Measurements from ENCODE around the gene GRM5.

Gene GRM5

DNA sequence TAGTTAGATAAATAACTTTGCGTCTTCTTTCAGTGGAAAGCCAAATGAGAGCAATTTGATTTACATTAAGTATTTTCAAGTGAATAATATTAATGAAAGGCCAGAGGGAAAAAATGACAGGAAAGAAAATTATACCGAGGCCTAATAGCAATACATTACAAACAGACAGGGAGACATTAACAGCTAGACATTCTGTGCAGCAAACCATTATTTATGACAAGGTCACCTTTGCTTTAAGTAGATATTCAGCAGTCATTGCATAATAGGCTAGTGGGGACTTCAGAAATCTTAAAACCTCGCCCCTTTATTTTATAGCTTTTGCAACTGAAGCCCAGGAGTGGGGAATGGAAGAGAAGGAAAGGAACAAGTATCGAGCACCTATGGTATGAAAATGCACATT lies 321.6 kb downstream of the GRM5 start:
- Mint-ChIP-seq H3K36me3 (no peaks in the 10 kb centered on the region), H3K9me3 (peaks cover 1% of the 10 kb centered on the region), H3K4me3 (no peak overlapping the region), H3K4me1 (no peaks in the 10 kb centered on the region), H3K27ac (no peak overlapping the region)
- ATAC-seq (no peak), DNase-seq (ENCODE audit: low spot score in 2 of 2) (no peak)

GRCh38 chr11:88739524-88739923 lies 326.3 kb downstream of the GRM5 start:
- Mint-ChIP-seq H3K36me3 (no peaks in the 10 kb centered on the region), H3K27ac (no peak overlapping the region), H3K4me1 (no peaks in the 10 kb centered on the region), H3K9me3 (no peaks in the 10 kb centered on the region), H3K4me3 (no peak overlapping the region)
- DNase-seq (ENCODE audit: low spot score in 2 of 2) (no peak), ATAC-seq (no peak)

DNA sequence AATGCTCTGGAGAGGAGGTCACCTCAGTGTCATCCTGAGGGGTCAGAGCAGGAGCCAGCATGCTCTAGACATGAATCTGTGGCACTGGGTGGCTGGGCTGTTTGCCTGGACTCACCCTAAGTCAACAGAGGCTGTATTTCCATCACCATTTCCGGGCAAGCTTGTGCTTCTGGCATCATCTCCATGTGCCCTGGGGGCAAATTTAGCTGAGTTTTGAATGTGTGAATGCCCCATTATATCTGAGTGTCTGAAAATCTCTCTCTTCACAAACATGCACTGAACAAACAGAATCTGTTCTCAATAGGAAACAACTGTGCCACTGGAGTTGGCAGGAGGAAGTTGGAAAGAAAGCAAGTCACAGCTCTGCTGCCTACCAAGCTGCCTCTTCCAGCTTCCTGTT lies 356.2 kb downstream of the GRM5 start:
- ATAC-seq, result no peak
- DNase-seq (ENCODE audit: low spot score in 2 of 2), result no peak
- Mint-ChIP-seq H3K36me3 (no peaks in the 10 kb centered on the region), H3K27ac (no peak overlapping the region), H3K4me3 (no peak overlapping the region), H3K9me3 (peaks cover 6% of the 10 kb centered on the region), H3K4me1 (no peaks in the 10 kb centered on the region)

GRCh38 chr11:88704485-88704884 lies 361.3 kb downstream of the GRM5 start:
- no peaks in the 10 kb centered on the region for H3K36me3 Mint-ChIP-seq
- H3K4me1 Mint-ChIP-seq, result no peaks in the 10 kb centered on the region
- ATAC-seq (no peak), DNase-seq (ENCODE audit: low spot score in 2 of 2) (no peak)
- H3K4me3 Mint-ChIP-seq, result no peak overlapping the region
- H3K27ac Mint-ChIP-seq, result no peak overlapping the region
- peaks cover 6% of the 10 kb centered on the region for H3K9me3 Mint-ChIP-seq

GRCh38 chr11:88701816-88702215 lies 364.0 kb downstream of the GRM5 start:
- no peak for DNase-seq (ENCODE audit: low spot score in 2 of 2)
- ATAC-seq, result no peak
- Mint-ChIP-seq H3K4me3 (no peak overlapping the region), H3K36me3 (no peaks in the 10 kb centered on the region), H3K27ac (no peak overlapping the region), H3K4me1 (no peaks in the 10 kb centered on the region), H3K9me3 (peaks cover 6% of the 10 kb centered on the region)

DNA sequence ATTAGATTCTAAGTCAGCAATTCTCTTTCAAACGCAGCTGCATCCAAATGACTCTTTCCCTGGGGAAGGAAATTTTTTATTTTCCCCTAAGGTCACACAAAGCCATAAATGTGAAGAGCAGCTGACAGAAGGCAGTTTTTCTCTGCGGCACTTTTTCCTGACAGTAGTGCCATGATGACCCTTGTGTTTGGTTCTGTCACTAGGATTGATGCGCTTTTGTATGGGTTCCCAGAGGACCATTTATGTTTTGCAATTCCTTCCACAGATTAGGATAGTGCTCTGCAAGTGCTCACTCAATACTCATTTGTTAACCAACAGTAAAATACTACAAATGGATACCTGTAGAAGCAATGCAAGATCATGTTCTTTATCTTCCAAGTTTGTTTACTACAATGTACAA lies 368.6 kb downstream of the GRM5 start:
- no peaks in the 10 kb centered on the region for H3K36me3 Mint-ChIP-seq
- no peak overlapping the region for H3K27ac Mint-ChIP-seq
- ATAC-seq (no peak), DNase-seq (ENCODE audit: low spot score in 2 of 2) (no peak)
- H3K4me3 Mint-ChIP-seq, result no peak overlapping the region
- H3K4me1 Mint-ChIP-seq, result no peaks in the 10 kb centered on the region
- H3K9me3 Mint-ChIP-seq, result no peaks in the 10 kb centered on the region

DNA sequence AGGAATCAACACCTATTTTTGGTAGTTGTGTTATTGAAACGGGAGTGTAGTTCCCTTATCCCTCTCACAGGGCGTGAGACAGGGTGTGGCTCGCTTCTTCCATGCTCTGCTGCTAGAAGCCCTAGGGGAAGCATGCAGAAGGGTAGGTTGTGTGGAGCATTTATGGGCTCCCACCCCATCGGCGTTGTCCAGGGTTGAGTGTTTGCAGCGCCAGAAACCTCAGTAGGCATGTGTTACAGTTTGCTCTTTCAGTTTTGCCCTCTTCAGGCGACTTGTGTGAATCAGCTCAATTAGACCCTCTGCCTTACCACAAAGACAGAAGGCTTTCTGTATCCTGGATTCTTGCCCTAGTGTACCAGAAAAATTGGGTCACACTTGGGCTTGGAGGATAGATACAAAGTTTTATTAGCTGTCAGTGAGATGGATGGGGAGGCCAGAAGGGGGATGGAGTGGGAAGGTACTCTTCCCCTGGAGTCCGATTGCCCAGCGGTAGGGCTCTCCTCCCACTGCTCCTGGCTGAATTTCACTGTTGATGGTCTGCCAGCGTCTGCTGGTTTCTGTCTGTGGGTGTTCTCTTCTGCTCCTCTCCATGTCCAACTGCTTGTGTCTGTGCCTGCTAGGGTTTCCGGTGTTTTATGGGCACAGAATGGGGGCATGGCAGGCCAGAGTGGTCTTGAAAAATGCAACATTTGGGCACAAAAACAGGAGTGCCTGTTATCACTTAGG lies 369.9 kb downstream of the GRM5 start:
- Mint-ChIP-seq H3K9me3 (no peaks in the 10 kb centered on the region), H3K27ac (no peak overlapping the region), H3K4me1 (no peaks in the 10 kb centered on the region), H3K36me3 (no peaks in the 10 kb centered on the region), H3K4me3 (no peak overlapping the region)
- DNase-seq (ENCODE audit: low spot score in 2 of 2) (no peak), ATAC-seq (no peak)

DNA sequence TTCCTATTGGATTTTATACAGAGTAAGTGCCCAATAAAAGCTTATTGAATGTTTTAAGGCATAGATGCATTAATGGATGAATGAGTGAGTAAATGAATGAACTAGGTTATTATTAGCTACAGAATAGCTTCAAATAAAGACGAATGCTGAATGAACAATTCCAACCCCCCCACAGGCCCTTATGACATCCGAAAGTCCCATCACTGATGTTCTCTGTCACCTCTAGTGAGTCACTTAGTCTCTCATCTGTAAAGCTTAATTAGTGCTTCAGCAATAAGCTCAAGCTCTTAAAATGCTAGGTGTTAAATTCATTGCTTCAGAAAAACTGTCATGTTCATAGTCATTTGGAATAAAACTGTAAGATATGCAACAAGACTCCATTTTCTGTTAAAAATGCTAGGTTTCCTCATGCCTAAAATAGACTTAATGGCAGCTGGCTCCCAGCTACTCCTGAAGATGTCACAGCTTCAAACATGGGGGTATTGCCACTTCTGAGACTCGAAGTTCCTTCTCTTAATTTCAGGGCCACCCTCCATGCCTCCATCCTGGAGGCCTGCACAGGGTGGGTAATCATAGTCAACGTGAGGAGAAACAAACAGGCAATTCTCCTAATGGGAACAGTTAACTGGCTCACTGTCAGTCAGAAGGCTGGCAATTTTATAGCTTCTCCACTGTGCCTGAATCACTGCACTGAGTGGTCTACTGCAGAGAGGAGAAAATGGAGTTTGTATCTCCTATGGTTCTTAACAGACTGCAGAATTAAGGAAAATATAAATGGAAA lies 373.3 kb downstream of the GRM5 start:
- H3K27ac Mint-ChIP-seq, result no peak overlapping the region
- no peaks in the 10 kb centered on the region for H3K36me3 Mint-ChIP-seq
- no peak overlapping the region for H3K4me3 Mint-ChIP-seq
- no peak for ATAC-seq
- DNase-seq (ENCODE audit: low spot score in 2 of 2), result no peak
- no peaks in the 10 kb centered on the region for H3K4me1 Mint-ChIP-seq
- H3K9me3 Mint-ChIP-seq, result no peaks in the 10 kb centered on the region

DNA sequence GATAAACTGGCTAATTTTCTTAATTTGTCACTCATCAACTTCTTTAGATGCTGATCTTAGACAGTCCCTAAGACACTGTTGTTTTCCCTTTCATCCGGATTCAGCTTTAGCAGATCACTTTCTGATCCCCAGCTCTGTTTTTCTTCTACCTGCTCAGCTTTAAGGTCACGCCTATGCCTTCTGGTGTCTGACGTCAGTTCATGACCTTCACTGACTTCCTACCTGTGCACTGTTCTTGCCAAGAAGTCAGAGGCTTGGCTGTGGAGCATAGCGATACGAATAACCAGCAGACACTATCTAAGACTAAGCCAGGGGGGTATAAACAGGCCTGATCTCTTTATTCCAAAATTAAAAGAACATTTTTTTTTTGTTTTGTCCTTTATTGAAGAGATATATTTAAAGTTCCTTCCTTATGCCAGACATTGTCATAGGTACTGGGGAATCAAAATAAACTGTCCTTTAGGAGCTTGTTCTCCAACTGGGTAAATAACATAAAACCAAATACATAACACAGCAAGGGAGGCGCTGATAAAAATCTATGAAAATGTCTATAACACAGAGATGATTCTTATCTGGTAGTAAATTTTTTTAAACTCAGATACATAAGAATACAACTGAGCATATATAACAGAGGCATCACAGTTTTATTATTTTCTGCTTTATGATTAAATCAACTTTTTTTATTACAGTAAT lies 376.1 kb downstream of the GRM5 start:
- no peak overlapping the region for H3K27ac Mint-ChIP-seq
- DNase-seq (ENCODE audit: low spot score in 2 of 2), result no peak
- no peaks in the 10 kb centered on the region for H3K4me1 Mint-ChIP-seq
- no peak overlapping the region for H3K4me3 Mint-ChIP-seq
- no peaks in the 10 kb centered on the region for H3K36me3 Mint-ChIP-seq
- ATAC-seq, result no peak
- no peaks in the 10 kb centered on the region for H3K9me3 Mint-ChIP-seq

- H3K4me1 Mint-ChIP-seq, result no peaks in the 10 kb centered on the region
- no peak for ATAC-seq
- peaks cover 7% of the 10 kb centered on the region for H3K9me3 Mint-ChIP-seq
- H3K36me3 Mint-ChIP-seq, result no peaks in the 10 kb centered on the region
- H3K4me3 Mint-ChIP-seq, result no peak overlapping the region
- no peak for DNase-seq (ENCODE audit: low spot score in 2 of 2)
- no peak overlapping the region for H3K27ac Mint-ChIP-seq
Observed at GRCh38 chr11:88683024-88683423, 382.8 kb downstream of the GRM5 start.

DNA sequence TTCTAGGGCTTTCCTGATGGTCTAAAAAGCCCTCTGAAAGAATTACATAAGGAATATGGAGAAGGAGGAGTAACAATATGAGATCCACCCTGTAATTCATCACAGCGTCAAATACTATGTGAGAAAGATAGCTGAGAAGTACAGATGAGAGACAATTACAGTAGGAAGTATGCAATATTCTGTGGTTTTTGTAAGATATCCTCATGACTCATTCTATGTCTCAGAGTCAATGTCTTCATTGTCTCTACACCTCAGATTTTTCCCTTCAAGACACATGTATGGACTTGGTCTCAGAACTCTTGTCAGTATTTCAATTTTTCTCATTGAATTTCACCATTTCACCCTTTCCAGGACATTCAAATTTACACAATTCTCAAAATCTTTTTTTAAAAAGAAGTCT lies 385.0 kb downstream of the GRM5 start:
- ATAC-seq (no peak), DNase-seq (ENCODE audit: low spot score in 2 of 2) (no peak)
- H3K36me3 Mint-ChIP-seq, result no peaks in the 10 kb centered on the region

DNA sequence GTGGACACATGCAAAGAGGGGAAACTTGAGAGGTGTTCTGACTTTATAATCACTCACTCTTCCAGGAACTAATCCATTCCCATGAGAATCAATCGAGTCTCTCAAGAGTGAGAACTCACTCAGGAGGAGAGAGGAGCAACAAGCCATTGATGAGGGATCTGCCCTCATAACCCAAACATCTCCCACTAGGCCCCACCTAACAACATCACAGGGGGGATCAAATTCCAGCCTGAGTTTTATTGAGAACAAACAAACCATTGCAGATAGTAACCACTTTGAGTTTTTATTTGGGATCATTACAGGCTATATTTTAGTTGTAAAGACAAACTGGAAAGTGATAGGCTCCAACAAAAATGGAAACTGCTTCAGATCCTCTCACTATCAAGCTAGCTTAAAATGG lies 399.4 kb downstream of the GRM5 start:
- H3K4me1 Mint-ChIP-seq, result no peaks in the 10 kb centered on the region
- H3K36me3 Mint-ChIP-seq, result no peaks in the 10 kb centered on the region
- H3K27ac Mint-ChIP-seq, result no peak overlapping the region
- no peak overlapping the region for H3K4me3 Mint-ChIP-seq
- DNase-seq (ENCODE audit: low spot score in 2 of 2), result no peak
- peaks cover 2% of the 10 kb centered on the region for H3K9me3 Mint-ChIP-seq
- ATAC-seq, result no peak

More for the DNA sequence above, 385.0 kb downstream of the GRM5 start:
- Mint-ChIP-seq H3K4me3 (no peak overlapping the region), H3K9me3 (peaks cover 7% of the 10 kb centered on the region), H3K27ac (no peak overlapping the region), H3K4me1 (no peaks in the 10 kb centered on the region)

GRCh38 chr11:88657076-88657738 lies 408.6 kb downstream of the GRM5 start:
- H3K4me1 Mint-ChIP-seq, result peaks cover 5% of the 10 kb centered on the region
- ATAC-seq (no peak), DNase-seq (ENCODE audit: low spot score in 2 of 2) (no peak)
- no peaks in the 10 kb centered on the region for H3K9me3 Mint-ChIP-seq
- H3K4me3 Mint-ChIP-seq, result no peak overlapping the region
- H3K27ac Mint-ChIP-seq, result no peak overlapping the region
- H3K36me3 Mint-ChIP-seq, result no peaks in the 10 kb centered on the region

GRCh38 chr11:88656283-88656682 lies 409.5 kb downstream of the GRM5 start:
- DNase-seq (ENCODE audit: low spot score in 2 of 2) (no peak), ATAC-seq (no peak)
- Mint-ChIP-seq H3K9me3 (no peaks in the 10 kb centered on the region), H3K27ac (no peak overlapping the region), H3K4me3 (no peak overlapping the region), H3K36me3 (no peaks in the 10 kb centered on the region), H3K4me1 (peaks cover 5% of the 10 kb centered on the region)

- Mint-ChIP-seq H3K27ac (no peak overlapping the region), H3K9me3 (no peaks in the 10 kb centered on the region), H3K4me1 (peaks cover 5% of the 10 kb centered on the region), H3K36me3 (no peaks in the 10 kb centered on the region), H3K4me3 (no peak overlapping the region)
- ATAC-seq (no peak), DNase-seq (ENCODE audit: low spot score in 2 of 2) (no peak)
Observed at GRCh38 chr11:88655656-88656055, 410.1 kb downstream of the GRM5 start.

Measured in stimulated activated effector memory CD8-positive, alpha-beta T cell treated with anti-CD3 and anti-CD28 coated beads, Interleukin-12 subunit alpha, Interleukin-12 subunit beta, amount 100 ng/mL, for 72 hours (primary cell).